Cardiac fibroblast (primary cell): ENCODE results near the gene SMS.

ENCODE experiments used
- DNase-seq, 2 donors: peaks; one replicate each; pipeline versions ENCODE4 v3.0.0 to v3.0.0-alpha.2; 2010; ENCODE audit warnings: low read depth in 2 of 2
- H3K4me3 ChIP-seq, 2 donors: replicated peaks in 1 of 2; 1 replicate in 1 of 2; 2 replicates in 1 of 2; pipeline ENCODE4 v1.5.1; 2011; ENCODE audit warnings: low read depth in 2 of 2, low read length in 2 of 2, mild to moderate bottlenecking in 2 of 2, moderate library complexity in 1 of 2
- CTCF ChIP-seq: IDR thresholded peaks from one replicate; pipeline ENCODE4 v1.5.1; 2011; ENCODE audit warnings: low read depth, mild to moderate bottlenecking, low read length, inconsistent platforms

SMS gene

GRCh38 chrX:21989384-21989783 lies 48.9 kb downstream of the SMS start:
- TF ChIP-seq CTCF: no peak
- no peak for DNase-seq
- H3K4me3 ChIP-seq: no peak overlapping the region

GRCh38 chrX:21990832-21991231 lies 50.3 kb downstream of the SMS start:
- TF ChIP-seq CTCF: no peak
- no peak for DNase-seq
- H3K4me3 ChIP-seq: no peak overlapping the region

- TF ChIP-seq CTCF: no peak
- DNase-seq: no peak
- H3K4me3 ChIP-seq: no peak overlapping the region
These were observed 51.0 kb downstream of the SMS start for GRCh38 chrX:21991504-21991903.

- no peak overlapping the region for H3K4me3 ChIP-seq
- no peak for TF ChIP-seq CTCF
- DNase-seq: peak in 1 of 2 donors; percentile 33
These were observed 52.8 kb downstream of the SMS start for GRCh38 chrX:21993265-21993664.

- no peak overlapping the region for H3K4me3 ChIP-seq
- peak; percentile 70 to 86 for DNase-seq
- no peak for TF ChIP-seq CTCF
These were observed 56.5 kb downstream of the SMS start for GRCh38 chrX:21996872-21997455.

- DNase-seq: no peak
- H3K4me3 ChIP-seq: no peak overlapping the region
- no peak for TF ChIP-seq CTCF
These were observed 57.5 kb downstream of the SMS start for GRCh38 chrX:21998037-21998436.

GRCh38 chrX:22004866-22005265 lies 64.4 kb downstream of the SMS start:
- TF ChIP-seq CTCF: no peak
- no peak for DNase-seq
- no peak overlapping the region for H3K4me3 ChIP-seq
